GM18502 (cell line): ENCODE results near the gene ZDHHC4.
A peak's percentile ranks its signal among the peaks of the same experiment; 100 is the strongest.
"Not testable (repeated sequence)": the region's sequence is repeated elsewhere in the genome, so short reads cannot be mapped to it uniquely, and the experiment has no call there.

ENCODE experiments used
- ATAC-seq: cut with Tn5 transposase; IDR thresholded peaks from one replicate; pipeline ENCODE4 v1.9.1; 2021; ENCODE audit warnings: mild to moderate bottlenecking; ENCODE audit not compliant: unreplicated experiment, poor library complexity

The ZDHHC4 gene

DNA sequence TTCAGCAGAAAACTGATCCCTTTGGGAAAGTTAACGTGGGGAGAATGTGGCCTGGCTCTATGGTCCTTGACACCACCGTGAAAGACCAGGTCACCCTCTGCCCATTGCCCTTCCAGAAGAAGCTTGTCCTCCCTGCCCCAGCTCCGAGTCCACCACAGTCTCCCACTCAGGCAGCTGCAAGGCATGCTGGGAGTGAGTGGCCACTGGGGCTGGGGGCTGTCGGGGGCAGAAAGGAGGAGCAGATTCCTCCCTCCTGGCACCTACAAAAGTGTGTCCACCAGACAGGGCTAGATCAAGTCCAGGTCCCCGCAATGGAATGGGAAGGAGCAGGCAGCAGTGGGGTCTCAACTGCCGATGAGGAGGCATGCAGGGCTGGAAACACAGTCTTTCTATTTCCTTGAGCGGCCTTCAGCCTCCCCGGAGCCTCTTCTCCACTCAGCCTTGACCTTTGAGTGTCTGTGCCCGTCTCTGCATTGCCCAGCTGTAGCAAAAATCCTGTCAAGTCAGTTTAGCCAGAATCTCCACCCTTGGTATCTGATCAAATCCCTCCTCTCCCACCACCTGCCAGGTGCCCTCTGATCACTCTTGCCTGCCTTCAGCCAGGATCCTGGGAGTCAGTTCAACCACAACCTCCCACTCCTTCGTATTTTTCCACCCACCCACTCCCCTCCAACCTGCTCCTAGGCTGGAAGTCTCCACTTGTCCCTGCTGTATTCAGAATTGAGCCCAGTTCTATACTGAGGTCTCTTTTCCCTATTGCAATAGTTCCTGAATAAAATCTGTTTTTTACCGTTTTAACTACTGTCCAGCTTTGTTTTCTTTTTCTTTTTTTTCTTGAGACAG is 53.0 kb downstream of the ZDHHC4 start:
- ATAC-seq, result no peak

DNA sequence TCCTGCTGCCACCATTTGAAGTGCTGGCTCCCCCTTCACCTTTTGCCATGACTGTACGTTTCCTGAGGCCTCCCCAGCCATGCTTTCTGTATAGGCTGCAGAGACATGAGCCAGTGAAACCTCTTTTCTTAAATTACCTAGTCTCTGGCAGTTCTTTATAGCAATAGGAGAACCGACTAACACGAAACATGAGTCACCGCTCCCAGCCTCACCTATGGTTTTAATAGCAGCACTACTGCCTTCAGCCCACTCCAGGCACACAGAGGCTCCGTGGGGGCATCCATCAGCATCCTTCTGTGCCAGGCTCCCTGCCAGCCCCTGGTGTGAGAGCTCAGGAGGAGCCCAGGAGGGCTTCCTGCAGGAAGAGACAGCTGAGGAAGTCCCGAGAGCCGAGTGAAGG is 54.4 kb downstream of the ZDHHC4 start:
- no peak for ATAC-seq

DNA sequence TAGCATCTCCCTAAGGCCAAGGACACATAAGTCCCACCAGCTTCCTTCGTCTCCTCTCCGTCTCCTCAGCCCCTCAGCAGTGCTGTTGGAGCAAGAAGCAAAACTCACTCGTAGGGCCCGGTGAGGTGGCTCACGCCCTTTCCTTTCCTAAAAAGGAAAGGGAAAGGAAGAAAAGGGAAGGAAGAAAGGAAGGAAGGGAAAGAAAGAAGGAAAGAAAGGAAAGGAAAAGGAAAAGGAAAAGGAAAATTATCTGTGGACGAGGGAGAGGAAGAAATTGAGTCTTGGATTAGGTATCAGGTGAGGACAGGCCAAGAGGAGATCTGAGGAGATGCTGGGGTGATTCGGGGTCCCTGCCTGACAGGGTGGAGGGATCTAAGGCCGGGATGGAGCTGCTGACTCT is 56.8 kb downstream of the ZDHHC4 start:
- ATAC-seq, result no peak

DNA sequence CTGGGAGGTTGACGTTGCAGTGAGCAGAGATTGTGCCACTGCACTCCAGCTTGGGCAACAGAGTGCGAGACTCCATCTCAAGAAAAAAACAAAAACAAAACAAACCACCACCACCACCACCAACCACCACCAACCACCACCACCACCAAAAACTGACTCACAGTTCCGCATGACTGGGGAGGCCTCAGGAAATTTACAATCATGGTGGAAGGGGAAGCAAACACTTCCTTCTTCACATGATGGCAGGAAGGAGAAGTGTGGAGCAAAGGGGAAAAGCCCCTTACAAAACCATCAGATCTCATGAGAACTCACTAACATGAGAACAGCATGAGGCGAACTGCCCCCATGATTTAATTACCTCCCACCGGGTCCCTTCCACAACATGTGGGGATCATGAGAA is 57.7 kb downstream of the ZDHHC4 start:
- ATAC-seq, result not testable (repeated sequence)

DNA sequence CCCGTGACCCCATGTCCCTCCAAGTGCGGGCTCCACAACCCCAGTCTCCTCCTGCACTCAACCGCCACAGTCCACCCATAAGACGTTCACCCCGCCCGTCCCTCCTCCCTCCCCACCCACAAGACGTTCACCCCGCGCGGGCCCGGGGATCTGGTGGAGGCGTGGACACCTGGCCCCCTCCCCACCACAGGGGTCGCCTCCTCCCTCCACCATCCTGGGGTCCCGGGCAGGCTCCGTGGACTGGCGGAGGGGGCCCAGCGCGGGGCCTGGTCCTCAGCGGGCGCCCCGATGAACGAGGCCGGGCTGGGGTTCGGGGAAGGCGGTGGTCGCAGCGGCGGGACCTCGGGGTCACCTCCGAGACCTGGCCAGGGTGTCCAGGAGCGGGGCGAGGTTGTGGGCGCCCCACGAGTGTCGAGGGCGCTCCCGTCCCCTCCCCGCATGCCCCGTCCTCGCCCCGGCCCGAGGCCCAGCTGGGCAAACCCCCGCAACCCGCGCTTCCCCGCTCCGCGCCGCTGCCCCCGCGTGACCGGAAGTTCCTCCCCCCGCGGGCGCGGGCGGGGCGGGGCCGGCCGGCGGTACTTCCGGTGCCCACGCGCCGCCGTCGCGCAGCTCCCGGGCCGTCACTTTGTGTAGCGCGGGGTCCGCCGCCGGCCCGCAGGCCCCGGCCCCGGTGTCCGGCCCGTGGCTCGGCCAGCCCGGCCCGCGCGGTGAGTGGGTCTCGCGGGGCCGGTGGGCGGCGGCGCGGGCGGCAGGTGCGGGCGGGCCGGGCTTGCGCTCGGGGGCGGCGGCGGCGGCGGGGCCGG is 59.7 kb downstream of the ZDHHC4 start, which contains the start of gene ZNF316:
Gene ZNF316, plus strand, starts transcription at position 578 of the 803 bp plus-strand sequence. CDS start 5,092 bp downstream, outside the sequence.
- ATAC-seq, result peak; percentile 67

DNA sequence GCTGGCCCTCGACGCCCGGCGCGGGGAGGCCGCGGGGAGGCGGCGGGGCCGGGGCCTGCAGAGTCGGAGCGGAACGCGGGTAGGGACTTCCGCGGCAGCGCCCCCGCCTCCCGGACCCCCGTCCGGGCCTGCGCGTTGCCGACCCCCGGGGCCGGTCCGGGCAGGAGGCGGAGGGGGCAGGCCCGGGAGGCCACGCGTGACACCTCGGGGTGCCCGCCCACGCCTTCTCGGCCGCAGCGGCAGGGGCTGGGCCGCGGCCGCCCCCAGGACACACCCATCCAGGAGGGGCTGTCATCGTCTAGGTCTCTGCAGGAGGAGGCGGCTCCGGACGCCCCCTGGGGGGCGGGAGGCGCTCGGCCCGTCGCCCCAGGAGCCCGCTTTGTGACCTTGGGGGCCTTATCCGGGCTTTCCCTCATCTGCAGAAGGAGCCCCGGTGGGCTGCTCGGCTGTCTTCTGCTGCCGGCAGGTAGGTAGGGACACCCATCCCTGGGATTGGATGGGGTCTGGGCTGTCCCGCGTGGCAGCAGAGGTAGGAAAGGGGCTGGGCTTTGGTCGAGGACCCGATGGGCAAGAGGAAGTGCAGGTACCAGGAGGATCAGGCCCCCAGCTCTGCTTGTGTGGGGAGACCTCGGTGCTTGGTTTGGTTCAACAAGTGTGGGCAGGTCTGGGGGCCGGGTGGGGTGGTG is 60.4 kb downstream of the ZDHHC4 start:
- ATAC-seq, result peak; percentile 79
